Measurements from ENCODE around the gene SAFB. TPM values are rescaled to one million over a fixed set of nuclear protein-coding genes. Genes with fewer than 3 reads are reported as not detected.

The SAFB gene
- total RNA-seq, 4 donors from 2014 or later: 65.5 to 135 (median 86.4) TPM

DNA sequence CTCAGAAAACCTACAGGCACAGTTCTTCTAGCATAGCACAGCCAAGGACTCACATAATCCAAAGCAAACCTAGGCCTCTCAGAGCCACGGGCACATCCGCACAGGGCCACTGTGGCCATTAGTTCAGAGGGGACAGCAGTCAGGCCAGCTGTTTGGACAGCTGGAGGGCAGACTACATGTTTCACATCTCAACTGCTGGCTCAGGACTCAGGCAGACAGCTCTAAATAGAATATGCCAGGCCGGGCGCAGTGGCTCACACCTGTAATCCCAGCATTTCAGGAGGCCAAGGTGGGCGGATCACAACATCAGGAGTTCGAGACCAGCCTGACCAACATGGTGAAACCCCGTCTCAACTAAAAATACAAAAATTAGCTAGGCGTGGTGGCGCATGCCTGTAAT is 27.1 kb upstream of the SAFB start:
- TF ChIP-seq, protein P1, sequence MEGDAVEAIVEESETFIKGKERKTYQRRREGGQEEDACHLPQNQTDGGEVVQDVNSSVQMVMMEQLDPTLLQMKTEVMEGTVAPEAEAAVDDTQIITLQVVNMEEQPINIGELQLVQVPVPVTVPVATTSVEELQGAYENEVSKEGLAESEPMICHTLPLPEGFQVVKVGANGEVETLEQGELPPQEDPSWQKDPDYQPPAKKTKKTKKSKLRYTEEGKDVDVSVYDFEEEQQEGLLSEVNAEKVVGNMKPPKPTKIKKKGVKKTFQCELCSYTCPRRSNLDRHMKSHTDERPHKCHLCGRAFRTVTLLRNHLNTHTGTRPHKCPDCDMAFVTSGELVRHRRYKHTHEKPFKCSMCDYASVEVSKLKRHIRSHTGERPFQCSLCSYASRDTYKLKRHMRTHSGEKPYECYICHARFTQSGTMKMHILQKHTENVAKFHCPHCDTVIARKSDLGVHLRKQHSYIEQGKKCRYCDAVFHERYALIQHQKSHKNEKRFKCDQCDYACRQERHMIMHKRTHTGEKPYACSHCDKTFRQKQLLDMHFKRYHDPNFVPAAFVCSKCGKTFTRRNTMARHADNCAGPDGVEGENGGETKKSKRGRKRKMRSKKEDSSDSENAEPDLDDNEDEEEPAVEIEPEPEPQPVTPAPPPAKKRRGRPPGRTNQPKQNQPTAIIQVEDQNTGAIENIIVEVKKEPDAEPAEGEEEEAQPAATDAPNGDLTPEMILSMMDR (IDR thresholded peaks at IDR 0.05; ENCODE audit: low read depth): no peak

DNA sequence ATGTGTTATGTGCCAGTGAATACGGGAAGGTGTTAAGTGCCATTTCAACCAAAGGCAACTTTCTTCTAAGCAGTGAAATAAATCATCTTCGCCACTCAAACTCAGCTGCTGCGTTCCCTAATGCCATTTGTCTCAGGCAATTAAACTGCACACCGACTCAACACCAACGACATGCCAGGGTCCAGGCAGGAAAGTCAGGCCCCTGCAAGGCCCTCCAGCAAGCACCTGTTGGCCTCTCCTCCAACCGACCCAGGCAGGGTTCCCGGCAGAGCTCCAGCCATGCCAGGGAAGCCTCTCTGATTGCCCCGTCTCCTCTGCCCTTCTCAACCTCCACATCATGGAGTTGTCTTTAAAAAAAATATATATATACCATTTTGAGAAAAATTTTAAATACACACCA is 22.1 kb upstream of the SAFB start:
- TF ChIP-seq, protein P1 (IDR thresholded peaks at IDR 0.05; ENCODE audit: low read depth): no peak

DNA sequence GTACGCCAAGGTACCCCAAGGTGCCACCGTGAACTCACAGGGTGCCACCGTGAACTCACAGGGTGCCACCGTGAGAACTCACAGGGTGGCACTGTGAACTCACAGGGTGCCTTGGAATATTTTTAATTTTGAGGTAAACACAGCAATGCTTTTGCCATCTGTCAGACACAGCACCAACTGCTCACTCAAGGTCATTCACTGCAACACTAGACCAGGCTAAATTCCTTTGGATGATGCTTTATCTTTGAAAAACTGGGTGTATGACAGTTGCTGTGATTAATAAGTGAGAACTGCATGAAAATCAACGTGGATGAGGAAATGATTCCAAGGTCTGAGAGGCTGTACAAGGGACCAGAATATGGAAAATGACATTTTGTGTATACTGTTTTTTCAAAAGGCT is 19.3 kb upstream of the SAFB start:
- TF ChIP-seq, protein P1 (IDR thresholded peaks at IDR 0.05; ENCODE audit: low read depth): no peak

DNA sequence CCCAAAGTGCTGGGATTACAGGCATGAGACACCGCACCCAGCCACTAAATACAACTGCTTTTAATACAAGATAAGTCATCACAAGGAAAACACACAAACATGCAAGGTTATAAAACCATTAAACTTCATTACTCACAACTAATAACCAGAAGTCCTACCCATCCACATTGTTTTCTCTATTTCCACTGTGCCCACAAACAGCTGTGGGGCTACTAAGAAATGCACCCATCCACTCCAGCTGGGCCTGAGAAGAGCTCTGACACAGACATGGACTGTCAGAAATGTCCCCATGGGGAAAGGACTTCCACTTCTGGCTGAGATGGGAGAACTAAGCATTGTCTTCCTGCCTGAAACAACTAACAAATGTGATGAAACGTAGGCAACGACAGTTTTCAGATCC is 17.5 kb upstream of the SAFB start:
- TF ChIP-seq, protein P1 (IDR thresholded peaks at IDR 0.05; ENCODE audit: low read depth): no peak

DNA sequence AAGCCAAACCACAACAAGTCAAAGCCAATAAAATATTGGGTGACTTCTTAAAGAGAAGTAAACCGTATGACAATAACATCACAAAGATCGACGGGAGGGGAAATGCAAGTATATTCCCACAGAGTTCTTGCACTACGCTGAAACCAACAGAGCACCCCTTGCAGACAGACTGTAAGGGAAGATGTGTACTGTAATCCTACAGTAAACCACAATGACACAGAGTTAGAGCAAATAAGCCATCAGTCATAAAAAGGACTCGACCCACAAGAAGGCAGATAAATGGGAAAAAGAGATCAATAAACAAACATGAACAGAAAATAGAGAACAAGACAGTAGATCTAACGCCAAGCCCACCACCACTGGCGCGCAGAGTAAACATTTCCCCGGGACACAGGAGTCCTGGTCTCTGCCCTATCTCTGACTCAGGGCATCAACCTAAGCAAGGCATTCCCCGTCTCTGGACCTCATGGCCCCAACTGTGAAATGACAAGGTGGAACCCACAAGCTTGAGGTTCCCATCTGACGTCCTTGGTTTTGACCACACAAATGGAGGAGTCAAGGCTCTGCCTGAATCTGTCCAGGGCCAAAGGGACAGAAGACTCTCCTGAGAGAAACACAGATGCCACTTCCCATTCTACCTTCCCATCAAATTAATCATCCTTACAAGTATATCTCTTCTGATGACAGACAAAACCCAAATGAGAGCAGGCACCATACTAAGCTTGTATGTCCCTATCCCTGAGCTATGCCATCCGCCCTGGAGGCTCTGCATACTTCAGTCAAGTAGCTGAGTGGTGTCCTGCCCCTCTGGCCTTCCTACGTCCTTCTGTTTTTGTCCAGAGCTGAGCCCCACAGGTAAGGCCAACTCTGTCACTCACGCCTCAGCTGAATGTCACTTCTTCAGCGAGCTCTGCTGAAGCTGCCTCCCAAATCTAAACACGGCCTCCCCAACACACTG is 15.3 kb upstream of the SAFB start:
- TF ChIP-seq, protein P1 (IDR thresholded peaks at IDR 0.05; ENCODE audit: low read depth): no peak

DNA sequence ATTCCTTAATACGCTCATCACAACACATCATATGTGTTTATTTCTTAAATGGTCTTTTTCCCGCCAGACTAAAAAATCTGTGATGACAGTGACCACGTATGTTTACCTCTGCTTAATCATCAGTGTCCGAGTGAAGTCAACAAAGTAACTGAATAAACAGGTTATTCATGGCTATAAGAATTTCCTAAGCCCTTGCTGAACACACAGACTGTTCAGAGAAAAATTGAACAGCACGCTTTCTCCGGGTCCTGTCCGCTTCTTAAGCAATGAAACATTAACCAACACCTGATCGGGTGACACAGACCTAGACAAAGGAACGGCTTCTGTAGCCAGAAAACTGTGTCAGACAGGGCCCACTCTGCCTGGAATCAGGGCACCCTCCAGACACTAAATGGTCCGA is 14.6 kb upstream of the SAFB start:
- TF ChIP-seq, protein P1 (IDR thresholded peaks at IDR 0.05; ENCODE audit: low read depth): no peak

DNA sequence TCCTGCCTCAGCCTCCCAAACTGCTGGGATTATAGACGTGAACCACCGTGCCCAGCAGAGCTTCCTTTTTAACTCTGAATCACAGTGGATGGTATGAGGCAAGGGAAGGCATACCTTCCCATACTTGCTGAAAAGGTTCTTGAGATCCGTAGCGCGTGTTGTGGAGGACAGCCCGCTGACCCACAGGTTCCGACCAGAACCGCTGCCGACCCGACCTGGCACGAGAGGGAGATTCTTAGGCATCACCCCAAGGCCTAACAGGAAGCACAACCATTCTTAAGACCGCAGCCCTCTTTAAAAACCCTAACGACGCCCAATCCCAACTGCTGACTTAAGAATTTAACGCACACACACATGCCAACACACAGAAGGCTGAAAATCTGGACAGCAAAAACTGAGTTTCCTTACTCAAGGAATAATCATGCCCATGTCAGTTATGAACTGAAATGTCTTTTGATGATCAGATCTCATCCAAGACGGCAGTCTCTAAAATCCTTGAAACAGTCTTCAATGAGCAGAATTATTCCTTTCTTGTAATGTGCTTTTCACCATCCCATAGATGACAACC is 12.9 kb upstream of the SAFB start:
- TF ChIP-seq, protein P1 (IDR thresholded peaks at IDR 0.05; ENCODE audit: low read depth): no peak

All from subcutaneous adipose tissue (tissue), 4 donors.